SU-DHL-6 (cell line): Measurements from ENCODE around the gene IDI2.

Experiments used
- H2AFZ ChIP-seq: fragments of 200-600 bp; sonication (generic); 2 replicates; pipeline ENCODE4 v1.6.1; 2014; ENCODE audit warnings: low read depth, mild to moderate bottlenecking, moderate library complexity, mixed read lengths, antibody characterized with exemption, low read length; ENCODE audit not compliant: severe bottlenecking
- H3F3A ChIP-seq: fragments of 200-600 bp; shearing (Covaris generic); 2 replicates; pipeline ENCODE4 v1.6.0; 2016; ENCODE audit warnings: antibody characterized with exemption, mild to moderate bottlenecking; ENCODE audit not compliant: insufficient read depth
- H3K27ac ChIP-seq: fragments of 200-600 bp; sonication (generic); 2 replicates; pipeline ENCODE4 v1.5.1; 2016; ENCODE audit warnings: low read depth, mild to moderate bottlenecking, low read length, moderate library complexity, mixed read lengths
- H3K27me3 ChIP-seq: fragments of 200-600 bp; sonication (generic), shearing (Covaris generic); 2 replicates; pipeline ENCODE4 v1.6.0; 2014; ENCODE audit warnings: mild to moderate bottlenecking, low read length
- H3K36me3 ChIP-seq: fragments of 200-600 bp; sonication (generic); 2 replicates; pipeline ENCODE4 v1.6.1; 2014; ENCODE audit warnings: mild to moderate bottlenecking, low read length, mixed read lengths
- H3K4me2 ChIP-seq: fragments of 300-600, 200-600 bp; shearing (Covaris generic), sonication (generic); 2 replicates; pipeline ENCODE4 v1.6.0; 2014; ENCODE audit warnings: low read length, low read depth, mild to moderate bottlenecking; ENCODE audit not compliant: poor library complexity, severe bottlenecking
- H3K4me3 ChIP-seq: fragments of 200-600 bp; sonication (generic); 2 replicates; pipeline ENCODE4 v1.5.1; 2014; ENCODE audit warnings: antibody characterized with exemption, low read length, mild to moderate bottlenecking, mixed read lengths; ENCODE audit not compliant: insufficient read depth, poor library complexity, severe bottlenecking
- H3K79me2 ChIP-seq: fragments of 200-600 bp; sonication (generic); 2 replicates; pipeline ENCODE4 v1.6.1; 2014; ENCODE audit warnings: mild to moderate bottlenecking, low read length, moderate library complexity; ENCODE audit not compliant: insufficient read depth
- H3K9ac ChIP-seq: fragments of 200-600 bp; sonication (generic); 2 replicates; pipeline ENCODE4 v1.7.0; 2014; ENCODE audit warnings: mild to moderate bottlenecking, low read length
- H3K9me2 ChIP-seq: fragments of 200-600 bp; sonication (generic); replicated peaks from 2 replicates; pipeline ENCODE4 v1.6.1; 2014; ENCODE audit warnings: low read length; ENCODE audit not compliant: insufficient read depth
- H3K9me3 ChIP-seq: fragments of 200-600 bp; sonication (generic); 2 replicates; pipeline ENCODE4 v1.6.1; 2014; ENCODE audit warnings: low read length, mixed read lengths; ENCODE audit not compliant: insufficient read depth
- H4K20me1 ChIP-seq: fragments of 200-600 bp; sonication (generic); 2 replicates; pipeline ENCODE4 v1.6.1; 2014; ENCODE audit warnings: low read depth, mild to moderate bottlenecking, antibody characterized with exemption, low read length, moderate library complexity, mixed read lengths
- CTCF ChIP-seq: fragments of 200-600 bp; sonication (generic); IDR thresholded peaks from one replicate; pipeline ENCODE4 v1.5.1; 2017; ENCODE audit warnings: antibody characterized with exemption, mild to moderate bottlenecking, low read length, moderate library complexity; ENCODE audit not compliant: insufficient read depth, poor library complexity, severe bottlenecking
- EZH2phosphoT487 ChIP-seq: fragments of 200-600 bp; sonication (generic), shearing (Covaris generic); conservative IDR thresholded peaks from 2 replicates; pipeline ENCODE4 v1.6.1; 2018; ENCODE audit warnings: mild to moderate bottlenecking, antibody characterized with exemption, low read length, moderate library complexity, mixed read lengths

The IDI2 gene

GRCh38 chr10:987620-987869, 38.1 kb downstream of the IDI2 start:
- peaks cover 42% of the 10 kb centered on the region for H3K79me2 ChIP-seq
- 0 out of 2 replicates have a peak, but pooled peaks cover 2% of the 10 kb centered on the region for H3K36me3 ChIP-seq
- H2AFZ ChIP-seq, result peak overlapping the region; percentile 92
- no peak overlapping the region for H3K27ac ChIP-seq
- H3K4me3 ChIP-seq, result peak overlapping the region; percentile 100
- no peaks in the 10 kb centered on the region for H3K9me2 ChIP-seq
- TF ChIP-seq CTCF, result no peak
- TF ChIP-seq EZH2phosphoT487, result no peak
- no peaks in the 10 kb centered on the region for H3K27me3 ChIP-seq
- peak overlapping the region; percentile 78 for H3K4me2 ChIP-seq
- H3K9me3 ChIP-seq, result no peaks in the 10 kb centered on the region
- peaks cover 16% of the 10 kb centered on the region for H4K20me1 ChIP-seq
- no peaks in the 10 kb centered on the region; the same call in 1 of the 2 replicates for H3F3A ChIP-seq
- peak overlapping the region; percentile 99 for H3K9ac ChIP-seq

GRCh38 chr10:986881-987619, 38.6 kb downstream of the IDI2 start:
- H4K20me1 ChIP-seq, result peaks cover 16% of the 10 kb centered on the region
- H3K9ac ChIP-seq, result peak overlapping the region; percentile 99
- no peak overlapping the region for H3K27ac ChIP-seq
- peaks cover 38% of the 10 kb centered on the region for H3K79me2 ChIP-seq
- H3K9me3 ChIP-seq, result no peaks in the 10 kb centered on the region
- no peaks in the 10 kb centered on the region for H3F3A ChIP-seq
- no peak overlapping the region for H2AFZ ChIP-seq
- no peaks in the 10 kb centered on the region for H3K9me2 ChIP-seq
- H3K4me2 ChIP-seq, result peak overlapping the region; percentile 78
- H3K4me3 ChIP-seq, result peak overlapping the region; percentile 100
- no peaks in the 10 kb centered on the region for H3K27me3 ChIP-seq
- no peaks in the 10 kb centered on the region for H3K36me3 ChIP-seq
- TF ChIP-seq CTCF (no peak), EZH2phosphoT487 (no peak)

- no peaks in the 10 kb centered on the region for H3K36me3 ChIP-seq
- H3K27ac ChIP-seq, result no peak overlapping the region
- no peak overlapping the region for H3K4me2 ChIP-seq
- H2AFZ ChIP-seq, result no peak overlapping the region
- no peak overlapping the region for H3K9ac ChIP-seq
- no peaks in the 10 kb centered on the region for H3F3A ChIP-seq
- peaks cover 14% of the 10 kb centered on the region for H4K20me1 ChIP-seq
- H3K9me2 ChIP-seq, result no peaks in the 10 kb centered on the region
- H3K27me3 ChIP-seq, result no peaks in the 10 kb centered on the region
- peaks cover 3% of the 10 kb centered on the region; the same call in 1 of the 2 replicates for H3K9me3 ChIP-seq
- no peak overlapping the region for H3K4me3 ChIP-seq
- TF ChIP-seq EZH2phosphoT487, result no peak
- no peak for TF ChIP-seq CTCF
- H3K79me2 ChIP-seq, result peaks cover 30% of the 10 kb centered on the region
Measured at GRCh38 chr10:986137-986825, 39.4 kb downstream of the IDI2 start.
